ENCODE measurements around the gene CNEP1R1. TPM values are rescaled to one million over a fixed set of nuclear protein-coding genes. Genes with fewer than 3 reads are reported as not detected.
A peak's percentile ranks its signal among the peaks of the same experiment; 100 is the strongest.
"Not testable (repeated sequence)": the region's sequence is repeated elsewhere in the genome, so short reads cannot be mapped to it uniquely, and the experiment has no call there.

Gene CNEP1R1
- total RNA-seq, 2 donors from 2014 or later = 17.8 to 19.2 TPM

GRCh38 chr16:50012182-50012581, 12.8 kb upstream of the CNEP1R1 start:
- ATAC-seq = no peak
- intact Hi-C loops (cut with DNase I, micrococcal nuclease) = no loop called here
- no peak for DNase-seq

GRCh38 chr16:50014211-50014610, 10.8 kb upstream of the CNEP1R1 start:
- ATAC-seq; intact Hi-C loops (cut with DNase I, micrococcal nuclease); DNase-seq: not testable (repeated sequence)

GRCh38 chr16:50015631-50016030, 9.4 kb upstream of the CNEP1R1 start:
- no peak for ATAC-seq
- no peak for DNase-seq
- intact Hi-C loops (cut with DNase I, micrococcal nuclease) = no loop called here

- DNase-seq (no peak), ATAC-seq (no peak)
- intact Hi-C loops (cut with DNase I, micrococcal nuclease) = no loop called here
Measured at GRCh38 chr16:50017553-50017952, 7.5 kb upstream of the CNEP1R1 start.

- ATAC-seq (no peak), DNase-seq (no peak)
- intact Hi-C loops (cut with DNase I, micrococcal nuclease) = loop anchor here in 1 of 2 donors (10.0 kb wide), 2 partner anchors 343 to 643 kb away; partner anchors contain the start of gene BRD7
Measured at GRCh38 chr16:50021544-50021943, 3.5 kb upstream of the CNEP1R1 start.

GRCh38 chr16:50023641-50024040, 1.4 kb upstream of the CNEP1R1 start:
- ATAC-seq (no peak), DNase-seq (no peak)
- intact Hi-C loops (cut with DNase I, micrococcal nuclease) = loop anchor here in 1 of 2 donors (2.0 to 10.0 kb wide), 3 partner anchors 187 to 641 kb away; partner anchors contain the start of gene BRD7

- ATAC-seq = no peak
- DNase-seq = no peak
- intact Hi-C loops (cut with DNase I, micrococcal nuclease) = loop anchor here in 1 of 2 donors (2.0 to 10.0 kb wide), 3 partner anchors 187 to 641 kb away; partner anchors contain the start of gene BRD7
Measured at GRCh38 chr16:50024207-50024606, 818 bp upstream of the CNEP1R1 start.

- ATAC-seq (peak; percentile 38), DNase-seq (peak in 1 of 2 donors; percentile 29)
- intact Hi-C loops (cut with DNase I, micrococcal nuclease) = loop anchor here in 1 of 2 donors (2.0 to 10.0 kb wide), 3 partner anchors 185 to 639 kb away; partner anchors contain the start of gene BRD7
Measured at GRCh38 chr16:50025537-50025931, 509 bp downstream of the CNEP1R1 start.

- ATAC-seq = no peak
- intact Hi-C loops (cut with DNase I, micrococcal nuclease) = loop anchor here in 1 of 2 donors (10.0 kb wide), 2 partner anchors 337 to 637 kb away; partner anchors contain the start of gene BRD7
Measured at GRCh38 chr16:50027829-50028228, 2.8 kb downstream of the CNEP1R1 start.

GRCh38 chr16:50035468-50035992, 10.5 kb downstream of the CNEP1R1 start:
- intact Hi-C loops (cut with DNase I, micrococcal nuclease) = no loop called here
- ATAC-seq (peak; percentile 67), DNase-seq (no peak)

More at GRCh38 chr16:50027829-50028228, 2.8 kb downstream of the CNEP1R1 start:
- no peak for DNase-seq

- ATAC-seq = peak; percentile 67
- intact Hi-C loops (cut with DNase I, micrococcal nuclease) = no loop called here
- DNase-seq = no peak
Measured at GRCh38 chr16:50036426-50036825, 11.4 kb downstream of the CNEP1R1 start.

- no peak for DNase-seq
- intact Hi-C loops (cut with DNase I, micrococcal nuclease) = no loop called here
Measured at GRCh38 chr16:50037662-50038220, 12.7 kb downstream of the CNEP1R1 start.

GRCh38 chr16:50038286-50038685, 13.3 kb downstream of the CNEP1R1 start:
- no peak for DNase-seq
- ATAC-seq = no peak
- intact Hi-C loops (cut with DNase I, micrococcal nuclease) = no loop called here

More at GRCh38 chr16:50037662-50038220, 12.7 kb downstream of the CNEP1R1 start:
- ATAC-seq = no peak

- ATAC-seq (peak; percentile 86), DNase-seq (peak; percentile 52 to 81)
- intact Hi-C loops (cut with DNase I, micrococcal nuclease) = no loop called here
Measured at GRCh38 chr16:50038756-50039529, 13.9 kb downstream of the CNEP1R1 start.

GRCh38 chr16:50040018-50040417, 15.0 kb downstream of the CNEP1R1 start:
- DNase-seq (no peak), ATAC-seq (no peak)
- intact Hi-C loops (cut with DNase I, micrococcal nuclease) = no loop called here

GRCh38 chr16:50040710-50041109, 15.7 kb downstream of the CNEP1R1 start:
- DNase-seq (no peak), ATAC-seq (no peak)
- intact Hi-C loops (cut with DNase I, micrococcal nuclease) = no loop called here

GRCh38 chr16:50043358-50043757, 18.3 kb downstream of the CNEP1R1 start:
- ATAC-seq (no peak), DNase-seq (no peak)
- intact Hi-C loops (cut with DNase I, micrococcal nuclease) = no loop called here

GRCh38 chr16:50045412-50045811, 20.4 kb downstream of the CNEP1R1 start:
- no peak for ATAC-seq
- intact Hi-C loops (cut with DNase I, micrococcal nuclease) = no loop called here

GRCh38 chr16:50046853-50047252, 21.8 kb downstream of the CNEP1R1 start:
- DNase-seq = no peak
- ATAC-seq = no peak
- intact Hi-C loops (cut with DNase I, micrococcal nuclease) = no loop called here

More at GRCh38 chr16:50045412-50045811, 20.4 kb downstream of the CNEP1R1 start:
- DNase-seq = no peak

- intact Hi-C loops (cut with DNase I, micrococcal nuclease) = no loop called here
- DNase-seq (no peak), ATAC-seq (no peak)
Measured at GRCh38 chr16:50047864-50048263, 22.8 kb downstream of the CNEP1R1 start.

Measured in left colon (tissue), 2 donors.